CD4-positive, alpha-beta T cell (primary cell): ENCODE measurements around the gene NPPB. TPM values are rescaled to one million over a fixed set of nuclear protein-coding genes. Genes with fewer than 3 reads are reported as not detected.

Experiments
- ATAC-seq: fragments of 200-7000 bp; cut with Tn5 transposase; one replicate; pipeline ENCODE4 v1.10.0; 2022; ENCODE audit warnings: mild to moderate bottlenecking; ENCODE audit not compliant: poor library complexity
- CTCF ChIA-PET: fragments of 350-600 bp; sonication (Branson Sonifier 250); formaldehyde crosslinking; loops from one replicate; lab custom pipeline; 2021; ENCODE audit warnings: antibody characterized with exemption, inconsistent platforms; lab: Charles Lee
- POLR2A ChIA-PET: fragments of 350-600 bp; sonication (Branson Sonifier 250); formaldehyde crosslinking; loops from one replicate; lab custom pipeline; 2021; ENCODE audit warnings: antibody characterized with exemption, inconsistent platforms; lab: Charles Lee
- DNase-seq, 14 experiments: peaks; one replicate each; pipeline ENCODE4 v3.0.0-alpha.2; 2013 to 2020; ENCODE audit warnings: mixed read lengths in 2 of 14
- H3K27ac ChIP-seq, 2 donors: one replicate each; pipeline versions ENCODE4 v1.5.1 to v1.7.0; 2013; ENCODE audit warnings: low read length in 2 of 2, low read depth in 1 of 2, mild to moderate bottlenecking in 1 of 2
- H3K27me3 ChIP-seq, 2 experiments: 1 replicate in 1 of 2; 2 replicates in 1 of 2; pipeline versions ENCODE4 v1.6.1 to v1.7.0; 2013; ENCODE audit warnings: low read length in 2 of 2, control low read depth in 1 of 2, mild to moderate bottlenecking in 1 of 2, moderate library complexity in 1 of 2; ENCODE audit not compliant: insufficient read depth in 2 of 2, control insufficient read depth in 1 of 2
- H3K36me3 ChIP-seq: one replicate; pipeline ENCODE4 v1.6.1; 2013; ENCODE audit warnings: low read length, control low read depth; ENCODE audit not compliant: insufficient read depth
- H3K4me1 ChIP-seq: one replicate; pipeline ENCODE4 v1.6.1; 2013; ENCODE audit warnings: low read length, control low read depth; ENCODE audit not compliant: insufficient read depth
- H3K4me3 ChIP-seq: one replicate; pipeline ENCODE4 v1.5.1; 2013; ENCODE audit warnings: mild to moderate bottlenecking, low read length, moderate library complexity
- H3K9me3 ChIP-seq, 2 experiments: 1 replicate in 1 of 2; 2 replicates in 1 of 2; pipeline versions ENCODE4 v1.6.1 to v1.7.0; 2013; ENCODE audit warnings: low read length in 2 of 2, mild to moderate bottlenecking in 2 of 2, control low read depth in 1 of 2, moderate library complexity in 1 of 2; ENCODE audit not compliant: control insufficient read depth in 1 of 2, insufficient read depth in 1 of 2
- H3K27ac Mint-ChIP-seq: one replicate; pipeline ENCODE4 v1.8.0; 2020; ENCODE audit warnings: mixed read lengths
- H3K27me3 Mint-ChIP-seq: one replicate; pipeline ENCODE4 v1.8.0; 2021; ENCODE audit warnings: mixed read lengths
- H3K36me3 Mint-ChIP-seq: one replicate; pipeline ENCODE4 v1.8.0; 2021; ENCODE audit warnings: low read depth, mixed read lengths
- H3K4me1 Mint-ChIP-seq: one replicate; pipeline ENCODE4 v1.8.0; 2021; ENCODE audit warnings: low read depth, mixed read lengths
- H3K4me3 Mint-ChIP-seq: one replicate; pipeline ENCODE4 v1.8.0; 2020; ENCODE audit warnings: mild to moderate bottlenecking, mixed read lengths
- H3K9me3 Mint-ChIP-seq: one replicate; pipeline ENCODE4 v1.8.0; 2020; ENCODE audit warnings: mixed read lengths
- CTCF ChIP-seq: fragments of 200-600 bp; IDR thresholded peaks from one replicate; pipeline ENCODE4 v1.8.0; 2022; ENCODE audit warnings: antibody characterized with exemption, mild to moderate bottlenecking
- intact Hi-C, 2 experiments: fragments of 100-400 bp; cut with DNase I in 1 of 2; cut with micrococcal nuclease in 1 of 2; formaldehyde crosslinking; loops; one replicate each; pipeline versions ENCODE4 v1.15.1 to v1.9.0; 2023 to 2025; cut with DNase I, micrococcal nuclease
- total RNA-seq, 174 experiments: library from RNA in 2 of 174; stranded (reverse) in 2 of 174; gene quantifications; one replicate each; pipeline ENCODE4 v1.2.3 and lab custom pipeline; 2021 to 2026

The NPPB gene
- total RNA-seq, 2 experiments from 2014 or later, result not detected

- Mint-ChIP-seq H3K4me1 (no peaks in the 10 kb centered on the region), H3K9me3 (no peaks in the 10 kb centered on the region), H3K27ac (no peak overlapping the region), H3K27me3 (peaks cover 30% of the 10 kb centered on the region), H3K4me3 (no peak overlapping the region), H3K36me3 (no peaks in the 10 kb centered on the region)
- no peak overlapping the region for H3K27ac ChIP-seq
- intact Hi-C loops, result no loop called here
- TF ChIP-seq CTCF, result no peak
- H3K4me1 ChIP-seq, result no peaks in the 10 kb centered on the region
- ATAC-seq (no peak), DNase-seq (no peak)
- no peak overlapping the region for H3K4me3 ChIP-seq
- no peaks in the 10 kb centered on the region for H3K36me3 ChIP-seq
- no peaks in the 10 kb centered on the region for H3K9me3 ChIP-seq
- POLR2A ChIA-PET, result no interaction called here
- CTCF ChIA-PET, result interaction anchor here (0.7 kb wide), 1 partner anchor 25 kb away, joined by 3 read pairs; the partner anchor contains the start of gene NPPA
- H3K27me3 ChIP-seq, result peaks cover 2 to 4% of the 10 kb centered on the region in 2 experiments
These were observed 13.8 kb upstream of the NPPB start for GRCh38 chr1:11872545-11872944.

GRCh38 chr1:11869650-11870207, 11.0 kb upstream of the NPPB start:
- no peak overlapping the region for H3K4me3 ChIP-seq
- H3K27me3 ChIP-seq, result peaks cover 0 to 2% of the 10 kb centered on the region in 2 experiments
- Mint-ChIP-seq H3K27ac (no peak overlapping the region), H3K9me3 (no peaks in the 10 kb centered on the region), H3K4me1 (no peaks in the 10 kb centered on the region), H3K4me3 (no peak overlapping the region), H3K36me3 (no peaks in the 10 kb centered on the region), H3K27me3 (peaks cover 25% of the 10 kb centered on the region)
- ChIA-PET CTCF (no interaction called here), POLR2A (no interaction called here)
- ATAC-seq (no peak), DNase-seq (no peak)
- intact Hi-C loops, result no loop called here
- no peak for TF ChIP-seq CTCF
- no peaks in the 10 kb centered on the region for H3K36me3 ChIP-seq
- H3K27ac ChIP-seq, result no peak overlapping the region
- no peaks in the 10 kb centered on the region for H3K9me3 ChIP-seq
- no peaks in the 10 kb centered on the region for H3K4me1 ChIP-seq

GRCh38 chr1:11869104-11869503, 10.4 kb upstream of the NPPB start:
- H3K9me3 ChIP-seq, result no peaks in the 10 kb centered on the region
- no peaks in the 10 kb centered on the region for H3K36me3 Mint-ChIP-seq
- H3K4me1 Mint-ChIP-seq, result no peaks in the 10 kb centered on the region
- H3K27ac Mint-ChIP-seq, result no peak overlapping the region
- no peak for DNase-seq
- no peak overlapping the region for H3K4me3 ChIP-seq
- H3K4me3 Mint-ChIP-seq, result no peak overlapping the region
- ChIA-PET POLR2A (no interaction called here), CTCF (no interaction called here)
- no peaks in the 10 kb centered on the region for H3K36me3 ChIP-seq
- no peak for TF ChIP-seq CTCF
- no peak for ATAC-seq
- H3K27me3 ChIP-seq, result peaks cover 0 to 2% of the 10 kb centered on the region in 2 experiments
- intact Hi-C loops, result no loop called here
- no peaks in the 10 kb centered on the region for H3K9me3 Mint-ChIP-seq
- no peaks in the 10 kb centered on the region for H3K4me1 ChIP-seq
- peaks cover 29% of the 10 kb centered on the region for H3K27me3 Mint-ChIP-seq
- no peak overlapping the region for H3K27ac ChIP-seq
